ENCODE results near the gene MBLAC1.

The MBLAC1 gene

DNA sequence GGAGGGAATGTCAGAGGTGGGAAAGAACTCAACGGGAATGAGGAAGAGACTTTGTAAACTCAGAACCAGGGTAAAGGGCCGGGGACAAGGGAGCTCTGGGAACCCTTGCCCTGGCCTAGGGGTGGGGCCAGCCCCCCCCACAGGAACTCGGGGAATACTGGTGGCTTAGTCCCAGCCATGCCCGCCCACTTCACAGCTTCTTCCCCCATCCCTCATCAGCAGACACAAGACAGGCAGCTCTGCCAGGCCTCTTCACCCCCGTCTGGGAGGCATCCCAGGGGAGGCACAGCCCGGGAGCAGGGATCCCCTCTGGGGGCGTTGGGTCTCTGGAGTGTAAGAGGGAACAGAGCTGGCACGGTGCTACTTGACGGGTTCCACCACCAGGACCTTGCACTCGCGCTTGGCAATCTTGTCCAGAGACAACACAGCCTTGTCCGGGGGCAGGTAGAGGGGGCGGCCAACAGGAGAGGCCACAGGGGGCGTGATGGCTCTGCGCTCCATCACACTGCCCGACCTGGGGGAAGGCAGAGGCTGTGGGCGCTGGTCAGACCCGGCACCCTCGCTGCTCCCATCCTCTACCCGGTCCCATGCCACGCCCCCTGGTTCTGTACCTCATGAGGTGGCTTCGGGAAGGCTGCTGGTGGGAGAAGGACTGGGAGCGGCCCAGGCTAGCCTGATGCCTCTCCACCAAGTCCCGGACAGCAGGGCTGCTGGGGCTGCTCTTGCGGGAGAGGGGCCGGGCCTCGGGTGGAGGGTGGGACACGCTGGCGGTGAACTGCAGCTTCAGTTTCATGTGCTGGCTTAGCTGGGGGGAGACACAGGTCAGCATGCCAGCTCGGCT is 28.1 kb downstream of the MBLAC1 start:
- no peak for DNase-seq

GRCh38 chr7:100155553-100156317 is 29.0 kb downstream of the MBLAC1 start:
- no peak for DNase-seq

DNA sequence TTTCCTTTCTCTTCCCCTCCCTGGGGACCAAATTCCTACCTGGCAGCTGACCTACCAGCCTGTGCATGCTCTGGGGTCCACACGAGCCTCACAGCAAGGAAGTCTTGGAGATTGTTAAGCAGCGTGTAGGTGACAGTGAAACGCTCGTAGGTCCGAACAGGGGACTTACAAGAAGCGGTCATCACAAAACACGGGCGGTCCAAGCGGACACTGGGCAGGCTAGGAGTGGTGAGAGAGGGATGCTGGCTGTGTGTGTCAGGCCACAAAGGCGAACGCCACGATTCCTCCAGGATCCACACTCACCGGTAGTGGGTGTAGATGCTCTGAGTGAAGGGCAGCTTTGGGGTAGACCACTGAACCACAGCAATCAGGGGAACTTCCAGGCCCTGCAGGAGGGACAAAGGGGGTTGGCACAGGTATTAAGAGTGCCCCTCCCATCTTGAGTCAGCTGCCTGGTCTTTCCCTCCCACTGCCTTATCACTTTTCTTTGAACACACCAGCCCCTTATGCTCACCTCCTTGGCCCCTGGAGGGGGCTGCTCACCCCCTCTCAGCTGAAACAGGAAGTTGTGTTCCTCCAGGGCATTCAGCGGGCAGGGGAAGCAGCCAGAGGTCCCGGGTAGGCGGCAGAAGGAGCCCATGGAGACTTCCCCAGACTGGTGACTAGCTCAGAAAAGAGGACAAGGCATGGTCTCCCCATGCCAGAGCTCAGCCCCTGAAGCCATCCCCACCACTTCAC is 29.7 kb downstream of the MBLAC1 start:
- DNase-seq, result no peak

GRCh38 chr7:100157069-100157333 is 30.2 kb downstream of the MBLAC1 start:
- DNase-seq, result no peak

- DNase-seq, result no peak
Observed at GRCh38 chr7:100157334-100158228, 30.8 kb downstream of the MBLAC1 start.

DNA sequence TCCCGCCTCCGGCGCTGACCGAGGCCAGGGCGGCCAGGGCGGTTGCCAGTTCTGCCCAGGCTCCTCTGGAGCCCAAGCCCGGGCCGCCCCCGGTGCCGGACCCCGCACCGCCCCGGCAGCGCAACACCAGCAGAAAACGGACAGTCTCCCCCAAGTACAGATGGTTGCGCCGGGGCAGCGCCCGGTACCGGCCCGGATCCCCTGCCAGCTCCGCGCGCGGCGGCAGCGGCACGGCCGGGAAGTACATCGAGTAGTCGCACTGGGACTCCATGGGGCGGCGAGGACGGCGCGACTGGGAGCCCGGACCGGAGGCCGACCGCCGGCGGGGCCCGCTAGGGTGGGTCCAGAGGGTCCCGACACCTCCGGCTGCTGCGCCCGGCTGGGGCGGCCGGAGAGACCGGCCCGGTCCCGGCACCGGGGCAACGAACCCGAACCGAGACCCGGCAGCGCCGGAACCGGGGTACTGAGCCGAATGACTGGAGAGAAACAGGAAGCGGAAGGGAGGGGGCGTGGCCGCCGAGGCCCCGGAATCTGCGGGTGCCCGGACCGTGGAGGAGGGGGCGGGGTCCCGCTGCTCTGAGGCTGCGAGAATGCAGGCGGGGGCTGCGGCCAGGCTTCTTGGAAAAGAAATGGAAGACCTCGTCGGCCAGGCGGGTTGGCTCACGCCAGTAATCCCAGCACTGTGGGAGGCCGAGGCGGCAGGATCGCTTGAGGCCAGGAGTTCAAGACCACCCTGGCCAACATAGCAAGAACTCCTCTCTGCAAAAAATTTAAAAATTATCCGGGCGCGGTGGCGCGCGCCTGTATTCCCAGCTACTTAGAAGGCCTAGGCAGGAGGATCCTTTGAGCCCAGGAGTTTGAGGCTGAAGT is 31.7 kb downstream of the MBLAC1 start, which contains the start of gene TRAPPC14:
TSS of gene TRAPPC14 (minus strand) at position 495 of the 870 bp plus-strand sequence. CDS start at position 271, 224 bp downstream.
- peak; percentile 87 for DNase-seq

- no peak for DNase-seq
Observed at GRCh38 chr7:100159099-100159623, 32.4 kb downstream of the MBLAC1 start.

DNA sequence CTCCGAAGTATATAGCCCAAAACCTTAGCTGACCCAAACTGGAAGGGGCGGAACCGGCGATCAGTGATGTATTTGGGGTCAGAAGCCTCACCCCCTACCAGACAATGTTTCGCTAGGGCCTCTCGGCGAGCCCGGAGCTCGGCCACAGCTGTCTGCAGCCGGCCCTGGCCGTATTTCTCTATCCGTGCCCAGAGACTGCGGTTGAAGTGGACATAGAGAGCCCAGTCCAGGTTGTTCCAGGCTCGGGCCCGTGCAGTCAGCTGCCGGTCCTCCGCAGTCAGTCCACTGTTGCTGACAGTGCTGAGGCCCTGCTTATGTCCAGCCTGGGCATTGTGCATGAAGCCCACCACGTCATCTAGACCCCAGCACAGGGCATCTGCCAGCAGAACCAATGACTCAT is 33.3 kb downstream of the MBLAC1 start:
- DNase-seq, result no peak

DNA sequence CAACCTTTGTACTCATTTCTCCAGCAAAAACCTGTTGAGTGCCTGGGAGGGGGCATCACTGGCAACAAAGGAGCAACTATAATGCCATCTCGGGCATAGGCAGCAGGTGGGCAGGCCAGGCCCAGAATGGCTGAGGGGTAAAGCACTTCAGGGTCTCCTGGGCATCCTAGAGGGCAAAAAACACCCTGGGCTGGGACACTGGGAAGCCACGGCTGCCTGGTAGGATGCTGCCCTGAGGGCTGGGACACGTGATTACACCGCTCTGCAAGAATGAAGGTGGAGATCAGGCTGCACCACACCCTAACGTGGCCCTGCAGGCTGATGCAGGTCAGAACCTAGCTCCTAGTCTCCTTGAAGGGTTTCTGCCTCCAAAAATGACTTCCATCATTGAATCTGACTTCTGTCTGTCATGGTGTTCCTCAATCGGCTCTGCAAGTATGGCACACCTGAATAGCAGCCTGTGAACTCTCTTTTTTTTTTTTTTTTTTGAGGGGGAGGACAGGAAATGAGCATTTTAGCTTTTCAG is 36.3 kb downstream of the MBLAC1 start:
- DNase-seq, result no peak

DNA sequence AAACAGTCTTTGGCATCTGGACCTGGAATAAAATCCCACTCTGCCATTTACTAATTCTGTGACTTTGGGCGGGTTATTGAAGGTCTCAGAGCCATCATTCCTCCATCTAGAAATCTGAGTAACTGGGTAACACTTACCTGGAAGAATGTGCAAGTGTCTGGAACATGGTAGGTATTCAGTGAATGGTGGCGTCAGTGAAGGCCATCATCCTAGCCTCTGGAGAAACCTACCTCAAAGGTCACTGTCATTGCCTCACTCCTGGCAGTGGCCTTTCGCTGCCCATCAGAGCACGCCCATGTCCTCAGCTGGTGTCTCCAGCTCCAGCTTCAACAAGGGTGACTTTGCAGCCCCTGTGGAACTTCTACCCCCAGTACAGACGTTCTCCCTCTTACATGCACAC is 37.1 kb downstream of the MBLAC1 start:
- no peak for DNase-seq

- DNase-seq, result peak; percentile 36
Observed at GRCh38 chr7:100166317-100166940, 39.7 kb downstream of the MBLAC1 start.

- no peak for DNase-seq
Observed at GRCh38 chr7:100166970-100167911, 40.5 kb downstream of the MBLAC1 start.

GRCh38 chr7:100167912-100168323 is 41.2 kb downstream of the MBLAC1 start:
- DNase-seq, result no peak

DNA sequence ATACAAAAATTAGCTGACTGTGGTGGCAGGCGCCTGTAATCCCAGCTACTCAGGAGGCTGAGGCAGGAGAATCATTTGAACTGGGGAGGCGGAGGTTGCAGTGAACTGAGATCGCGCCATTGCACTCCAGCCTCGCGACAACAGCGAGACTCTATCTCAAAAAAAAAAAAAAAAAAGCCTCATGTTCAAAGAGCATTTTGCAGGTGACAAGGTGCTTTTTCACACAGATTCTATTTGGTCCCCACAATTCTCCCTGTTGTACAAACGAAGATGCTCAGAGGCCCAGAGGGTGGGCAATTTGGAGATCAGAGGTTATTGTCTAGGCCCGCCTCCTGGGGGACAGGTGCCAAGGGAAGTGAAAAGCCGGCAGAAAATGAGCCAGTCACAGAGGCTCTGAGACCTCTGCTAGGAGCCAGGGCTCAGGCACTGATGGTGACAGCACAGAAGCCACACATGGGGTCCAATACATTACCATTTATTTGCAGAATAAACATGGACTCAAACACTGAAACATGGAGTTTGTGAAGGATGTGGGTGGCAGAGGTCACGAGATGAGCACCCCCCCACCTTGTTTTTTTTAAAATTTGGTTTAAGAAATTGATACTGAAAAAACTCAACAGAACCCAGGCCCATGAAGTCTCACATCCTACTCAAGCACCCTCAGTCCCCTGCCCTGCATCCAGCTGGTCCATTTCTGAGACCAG is 42.5 kb downstream of the MBLAC1 start:
- no peak for DNase-seq

- no peak for DNase-seq
Observed at GRCh38 chr7:100170101-100170897, 43.5 kb downstream of the MBLAC1 start.

GRCh38 chr7:100171087-100171681 is 44.4 kb downstream of the MBLAC1 start:
- no peak for DNase-seq

GRCh38 chr7:100171840-100172239 is 45.1 kb downstream of the MBLAC1 start:
- DNase-seq, result no peak

Measured in activated effector memory CD4-positive, alpha-beta T cell treated with Interleukin-2 at 50 U/mL for 16 hours (primary cell).